Measurements from ENCODE around the gene CYFIP2.

DNA sequence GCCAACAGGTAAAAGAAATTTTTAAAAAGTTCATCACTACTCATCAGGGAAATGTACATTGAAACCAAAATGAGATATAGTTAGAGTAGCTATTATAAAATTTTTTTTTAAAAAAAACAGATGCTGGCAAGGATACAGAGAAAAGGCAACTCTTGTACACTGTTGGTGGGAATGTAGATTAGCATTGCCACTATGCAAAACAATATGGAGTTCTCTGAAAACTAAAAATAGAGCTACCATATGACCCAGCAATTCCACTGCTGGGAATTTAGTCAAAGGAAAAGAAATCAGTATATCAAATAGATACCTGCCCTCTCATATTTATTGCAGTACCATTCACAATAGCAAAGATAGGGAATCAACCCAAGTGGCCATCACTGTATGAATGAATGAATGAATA, 149.9 kb downstream of the CYFIP2 start:
- TF ChIP-seq EZH2 (IDR thresholded peaks at IDR 0.05; ENCODE audit: borderline replicate concordance, insufficient read depth, low read length, poor library complexity, severe bottlenecking) (no peak), POLR2AphosphoS5 (IDR thresholded peaks at IDR 0.05) (no peak), EP300 (conservative IDR thresholded peaks at IDR 0.05; ENCODE audit: poor library complexity, severe bottlenecking) (no peak)
- TF ChIP-seq, protein P1, sequence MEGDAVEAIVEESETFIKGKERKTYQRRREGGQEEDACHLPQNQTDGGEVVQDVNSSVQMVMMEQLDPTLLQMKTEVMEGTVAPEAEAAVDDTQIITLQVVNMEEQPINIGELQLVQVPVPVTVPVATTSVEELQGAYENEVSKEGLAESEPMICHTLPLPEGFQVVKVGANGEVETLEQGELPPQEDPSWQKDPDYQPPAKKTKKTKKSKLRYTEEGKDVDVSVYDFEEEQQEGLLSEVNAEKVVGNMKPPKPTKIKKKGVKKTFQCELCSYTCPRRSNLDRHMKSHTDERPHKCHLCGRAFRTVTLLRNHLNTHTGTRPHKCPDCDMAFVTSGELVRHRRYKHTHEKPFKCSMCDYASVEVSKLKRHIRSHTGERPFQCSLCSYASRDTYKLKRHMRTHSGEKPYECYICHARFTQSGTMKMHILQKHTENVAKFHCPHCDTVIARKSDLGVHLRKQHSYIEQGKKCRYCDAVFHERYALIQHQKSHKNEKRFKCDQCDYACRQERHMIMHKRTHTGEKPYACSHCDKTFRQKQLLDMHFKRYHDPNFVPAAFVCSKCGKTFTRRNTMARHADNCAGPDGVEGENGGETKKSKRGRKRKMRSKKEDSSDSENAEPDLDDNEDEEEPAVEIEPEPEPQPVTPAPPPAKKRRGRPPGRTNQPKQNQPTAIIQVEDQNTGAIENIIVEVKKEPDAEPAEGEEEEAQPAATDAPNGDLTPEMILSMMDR (IDR thresholded peaks at IDR 0.05; ENCODE audit: poor library complexity, severe bottlenecking) = no peak
- TF ChIP-seq, protein P2, sequence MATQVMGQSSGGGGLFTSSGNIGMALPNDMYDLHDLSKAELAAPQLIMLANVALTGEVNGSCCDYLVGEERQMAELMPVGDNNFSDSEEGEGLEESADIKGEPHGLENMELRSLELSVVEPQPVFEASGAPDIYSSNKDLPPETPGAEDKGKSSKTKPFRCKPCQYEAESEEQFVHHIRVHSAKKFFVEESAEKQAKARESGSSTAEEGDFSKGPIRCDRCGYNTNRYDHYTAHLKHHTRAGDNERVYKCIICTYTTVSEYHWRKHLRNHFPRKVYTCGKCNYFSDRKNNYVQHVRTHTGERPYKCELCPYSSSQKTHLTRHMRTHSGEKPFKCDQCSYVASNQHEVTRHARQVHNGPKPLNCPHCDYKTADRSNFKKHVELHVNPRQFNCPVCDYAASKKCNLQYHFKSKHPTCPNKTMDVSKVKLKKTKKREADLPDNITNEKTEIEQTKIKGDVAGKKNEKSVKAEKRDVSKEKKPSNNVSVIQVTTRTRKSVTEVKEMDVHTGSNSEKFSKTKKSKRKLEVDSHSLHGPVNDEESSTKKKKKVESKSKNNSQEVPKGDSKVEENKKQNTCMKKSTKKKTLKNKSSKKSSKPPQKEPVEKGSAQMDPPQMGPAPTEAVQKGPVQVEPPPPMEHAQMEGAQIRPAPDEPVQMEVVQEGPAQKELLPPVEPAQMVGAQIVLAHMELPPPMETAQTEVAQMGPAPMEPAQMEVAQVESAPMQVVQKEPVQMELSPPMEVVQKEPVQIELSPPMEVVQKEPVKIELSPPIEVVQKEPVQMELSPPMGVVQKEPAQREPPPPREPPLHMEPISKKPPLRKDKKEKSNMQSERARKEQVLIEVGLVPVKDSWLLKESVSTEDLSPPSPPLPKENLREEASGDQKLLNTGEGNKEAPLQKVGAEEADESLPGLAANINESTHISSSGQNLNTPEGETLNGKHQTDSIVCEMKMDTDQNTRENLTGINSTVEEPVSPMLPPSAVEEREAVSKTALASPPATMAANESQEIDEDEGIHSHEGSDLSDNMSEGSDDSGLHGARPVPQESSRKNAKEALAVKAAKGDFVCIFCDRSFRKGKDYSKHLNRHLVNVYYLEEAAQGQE (IDR thresholded peaks at IDR 0.05; ENCODE audit: borderline replicate concordance) = no peak
